GM21526 (cell line): Measurements from ENCODE around the gene TINAGL1.

Experiments used
- ATAC-seq: cut with Tn5 transposase; IDR thresholded peaks from one replicate; pipeline ENCODE4 v1.9.1; 2021; ENCODE audit warnings: moderate library complexity; ENCODE audit not compliant: unreplicated experiment, low FRiP score

The TINAGL1 gene, protein sequence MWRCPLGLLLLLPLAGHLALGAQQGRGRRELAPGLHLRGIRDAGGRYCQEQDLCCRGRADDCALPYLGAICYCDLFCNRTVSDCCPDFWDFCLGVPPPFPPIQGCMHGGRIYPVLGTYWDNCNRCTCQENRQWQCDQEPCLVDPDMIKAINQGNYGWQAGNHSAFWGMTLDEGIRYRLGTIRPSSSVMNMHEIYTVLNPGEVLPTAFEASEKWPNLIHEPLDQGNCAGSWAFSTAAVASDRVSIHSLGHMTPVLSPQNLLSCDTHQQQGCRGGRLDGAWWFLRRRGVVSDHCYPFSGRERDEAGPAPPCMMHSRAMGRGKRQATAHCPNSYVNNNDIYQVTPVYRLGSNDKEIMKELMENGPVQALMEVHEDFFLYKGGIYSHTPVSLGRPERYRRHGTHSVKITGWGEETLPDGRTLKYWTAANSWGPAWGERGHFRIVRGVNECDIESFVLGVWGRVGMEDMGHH

DNA sequence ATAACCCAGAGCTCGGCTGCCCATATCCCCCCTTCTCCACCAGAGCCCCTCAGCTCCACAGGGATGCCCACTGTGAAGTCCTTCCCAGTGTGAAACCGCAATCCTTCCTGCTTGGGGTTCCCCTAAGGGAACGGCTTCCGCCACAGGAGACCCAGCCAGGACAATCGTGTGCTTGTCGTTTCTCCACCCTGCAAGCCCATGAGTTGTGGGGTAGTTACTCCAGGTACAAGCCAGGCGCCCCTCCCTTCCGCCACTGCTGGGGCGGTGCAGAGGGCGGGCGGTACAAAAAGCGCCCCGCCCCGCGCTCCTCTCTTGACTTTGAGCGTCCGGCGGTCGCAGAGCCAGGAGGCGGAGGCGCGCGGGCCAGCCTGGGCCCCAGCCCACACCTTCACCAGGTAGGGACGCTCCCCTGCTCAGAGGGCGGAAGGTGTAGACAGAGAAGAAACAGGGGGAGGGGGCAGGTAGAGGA, at the start of gene TINAGL1:
Gene TINAGL1 (plus strand): TSS at position 315 of the 469 bp plus-strand sequence. CDS start 634 bp downstream, outside the sequence.
- no peak for ATAC-seq

DNA sequence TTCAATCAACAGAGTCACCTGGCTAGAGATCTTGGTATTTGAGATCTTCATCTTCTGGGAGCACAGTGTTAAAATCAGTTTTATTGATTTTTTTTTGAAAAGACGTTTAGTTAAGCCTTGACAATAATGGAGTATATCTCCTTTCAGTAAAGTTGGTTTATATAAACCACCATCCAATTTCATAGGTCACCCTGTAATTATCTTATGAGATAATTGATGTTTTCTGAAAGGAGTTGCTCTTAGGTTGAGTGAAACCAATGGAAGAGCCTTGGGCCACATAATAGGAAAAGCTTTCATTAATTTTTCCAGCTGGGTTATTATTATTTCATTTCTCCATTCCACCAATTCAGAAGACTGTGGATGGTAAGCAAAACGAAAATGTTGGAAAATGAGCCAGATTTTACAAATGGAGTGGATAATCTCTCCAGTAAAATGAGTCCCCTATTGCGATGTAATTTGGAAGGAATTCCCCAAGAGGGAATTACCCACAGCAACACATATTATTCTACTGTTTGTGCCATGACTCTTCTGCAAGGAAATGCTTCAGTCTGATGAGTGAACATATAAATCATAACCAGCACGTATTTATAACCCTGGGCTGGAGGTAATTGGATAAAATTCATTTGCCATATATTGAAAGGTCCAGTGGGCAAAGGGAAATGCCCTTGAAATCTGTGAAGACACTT, 46.2 kb upstream of the TINAGL1 start:
- ATAC-seq: no peak

DNA sequence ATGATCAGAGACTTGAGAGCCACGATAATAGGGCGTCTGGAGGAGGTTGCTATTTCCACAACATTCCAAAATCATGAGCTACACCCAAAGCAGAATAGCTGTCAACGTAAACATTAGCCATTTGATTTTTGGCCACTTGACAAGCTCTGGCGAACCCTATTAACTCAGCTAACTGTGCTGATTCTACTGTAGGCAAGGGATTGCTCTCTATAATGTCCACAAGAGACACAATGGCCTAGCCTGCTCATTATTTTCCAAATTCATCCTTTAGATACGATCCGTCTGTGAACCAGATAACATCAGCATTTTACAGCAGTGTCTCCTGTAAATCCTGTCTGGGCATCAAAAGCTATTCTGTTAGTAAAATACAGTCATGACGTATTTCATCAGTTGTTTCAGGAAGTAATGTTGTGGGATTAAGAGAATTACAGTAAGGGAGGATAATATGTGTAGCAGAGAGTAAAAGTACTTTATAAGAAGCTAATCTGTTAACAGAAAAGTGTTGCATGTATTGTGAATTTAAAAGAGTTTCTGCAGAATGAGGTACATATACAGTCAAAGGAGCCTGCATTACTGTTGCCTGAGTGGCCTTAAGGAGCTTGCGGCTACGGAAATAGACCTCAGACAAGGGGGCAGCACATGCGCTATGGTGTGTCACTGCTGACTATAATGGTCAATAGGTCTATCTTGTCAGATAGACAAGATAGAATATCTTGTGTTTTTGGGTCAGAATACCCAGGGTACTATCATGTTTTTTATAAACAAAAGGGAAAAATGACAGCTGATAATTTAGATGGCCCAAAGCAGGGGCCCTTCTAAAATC, 44.9 kb upstream of the TINAGL1 start:
- no peak for ATAC-seq

DNA sequence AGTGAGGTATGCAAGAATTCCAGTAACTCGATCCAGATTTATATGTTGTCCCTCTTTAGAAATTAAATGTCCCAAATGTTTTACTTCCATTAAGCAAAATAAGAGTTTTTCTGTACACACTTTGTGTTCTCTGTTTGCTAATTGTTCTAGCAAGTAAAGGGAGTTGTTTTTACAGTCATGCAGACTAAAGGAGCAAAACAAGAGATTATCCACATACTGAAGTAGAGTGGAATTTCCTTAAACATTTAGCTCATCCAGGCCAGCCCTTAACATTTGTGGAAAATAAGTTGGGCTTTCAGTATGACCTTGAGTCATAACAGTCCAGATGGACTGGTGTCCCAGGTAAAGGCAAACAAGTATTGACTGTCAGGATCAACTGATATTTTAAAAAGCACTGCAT, 44.1 kb upstream of the TINAGL1 start:
- no peak for ATAC-seq

DNA sequence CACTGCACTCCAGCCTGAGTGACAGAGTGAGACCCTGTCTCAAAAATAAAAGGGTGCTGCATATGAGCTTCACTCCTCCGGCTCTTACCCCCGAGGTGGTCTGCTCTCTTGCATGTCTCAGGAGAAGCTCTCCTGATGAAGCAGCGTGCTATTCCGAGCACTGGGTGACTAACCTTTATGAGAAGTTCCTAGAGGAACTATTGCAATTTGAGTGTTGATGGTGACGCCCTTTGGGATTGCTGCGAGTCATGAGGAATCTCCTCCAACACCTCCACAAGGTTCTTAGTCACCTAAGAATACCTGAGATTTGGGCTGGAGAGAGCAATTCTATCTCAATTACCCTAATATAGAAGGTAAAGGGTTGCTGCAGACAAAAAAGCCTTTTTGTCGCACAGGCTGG, 40.8 kb upstream of the TINAGL1 start:
- no peak for ATAC-seq

DNA sequence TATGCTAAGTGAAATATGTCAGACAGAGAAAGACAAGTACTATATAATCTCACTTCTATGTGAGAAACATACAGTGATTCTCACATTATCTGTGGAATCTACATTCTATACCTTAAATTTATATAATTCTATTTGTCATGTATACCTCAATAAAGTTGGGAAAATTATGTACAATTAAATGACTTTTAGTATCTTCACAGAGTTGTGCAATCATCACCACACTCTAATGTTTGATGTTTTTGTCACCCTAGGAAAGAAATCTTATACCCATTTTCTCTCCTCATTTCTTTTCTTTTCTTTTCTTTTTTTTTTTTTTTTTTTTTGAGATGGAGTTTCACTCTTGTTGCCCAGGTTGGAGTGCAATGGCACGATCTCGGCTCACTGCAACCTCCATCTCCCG, 37.0 kb upstream of the TINAGL1 start:
- no peak for ATAC-seq

DNA sequence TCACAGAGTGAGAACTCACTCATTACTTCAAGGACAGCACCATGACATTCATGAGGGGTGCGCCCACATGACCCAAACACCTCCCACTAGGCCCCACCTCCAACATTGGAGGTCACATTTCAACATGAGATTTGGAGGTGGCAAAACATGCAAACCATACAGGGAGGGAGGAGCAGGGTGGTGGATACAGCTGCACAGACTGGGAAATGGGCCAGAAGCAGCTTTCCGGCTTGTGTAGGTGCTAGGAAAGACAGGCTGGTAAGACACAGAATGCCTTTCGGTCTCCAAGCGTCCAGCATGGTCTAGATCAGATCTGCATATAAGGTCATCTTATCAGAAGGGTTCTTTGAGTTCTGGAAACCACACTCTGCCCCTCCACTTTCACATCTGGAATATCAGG, 35.1 kb upstream of the TINAGL1 start:
- no peak for ATAC-seq

DNA sequence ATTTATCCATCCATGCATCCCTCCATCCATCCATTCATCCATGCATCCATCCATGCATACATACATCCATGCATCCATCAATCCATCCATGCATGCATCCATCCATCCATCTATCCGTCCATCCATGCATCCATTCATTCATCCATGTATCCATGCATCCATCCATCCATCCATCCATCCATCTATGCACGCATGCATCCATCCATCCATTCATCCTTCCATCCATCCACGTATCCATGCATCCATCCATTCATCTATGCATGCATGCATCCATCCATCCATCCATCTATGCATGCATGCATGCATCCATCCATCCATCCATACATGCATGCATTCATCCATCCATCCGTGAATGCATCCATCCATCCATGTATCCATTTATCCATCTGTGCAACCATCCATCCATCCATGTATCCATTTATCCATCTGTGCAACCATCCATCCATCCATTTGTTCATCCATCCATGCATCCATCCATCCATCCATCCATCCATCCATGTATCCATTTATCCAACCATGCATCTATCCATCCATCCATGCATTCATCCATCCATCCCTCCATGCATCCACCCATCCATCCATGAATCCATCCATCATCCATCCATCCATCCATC, 30.3 kb upstream of the TINAGL1 start:
- ATAC-seq: no peak

DNA sequence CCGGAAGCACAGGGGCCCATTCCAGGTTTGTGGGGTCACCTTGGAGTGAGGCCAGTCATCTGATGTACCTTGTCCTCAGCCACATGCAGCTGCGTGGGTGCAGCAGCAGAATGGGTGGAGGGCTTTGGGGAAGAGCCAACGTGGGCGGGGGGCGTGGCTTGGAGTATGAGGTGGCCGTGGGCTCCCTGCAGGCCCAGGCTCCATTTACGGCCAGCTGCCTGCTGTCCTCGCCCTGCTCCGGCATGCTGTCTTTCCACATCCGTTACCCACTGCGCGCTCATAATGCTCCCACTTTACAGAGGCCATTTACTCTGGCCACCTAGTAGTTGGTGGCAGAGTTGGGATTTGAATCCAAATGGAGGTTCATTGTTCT, 27.8 kb upstream of the TINAGL1 start:
- ATAC-seq: no peak

DNA sequence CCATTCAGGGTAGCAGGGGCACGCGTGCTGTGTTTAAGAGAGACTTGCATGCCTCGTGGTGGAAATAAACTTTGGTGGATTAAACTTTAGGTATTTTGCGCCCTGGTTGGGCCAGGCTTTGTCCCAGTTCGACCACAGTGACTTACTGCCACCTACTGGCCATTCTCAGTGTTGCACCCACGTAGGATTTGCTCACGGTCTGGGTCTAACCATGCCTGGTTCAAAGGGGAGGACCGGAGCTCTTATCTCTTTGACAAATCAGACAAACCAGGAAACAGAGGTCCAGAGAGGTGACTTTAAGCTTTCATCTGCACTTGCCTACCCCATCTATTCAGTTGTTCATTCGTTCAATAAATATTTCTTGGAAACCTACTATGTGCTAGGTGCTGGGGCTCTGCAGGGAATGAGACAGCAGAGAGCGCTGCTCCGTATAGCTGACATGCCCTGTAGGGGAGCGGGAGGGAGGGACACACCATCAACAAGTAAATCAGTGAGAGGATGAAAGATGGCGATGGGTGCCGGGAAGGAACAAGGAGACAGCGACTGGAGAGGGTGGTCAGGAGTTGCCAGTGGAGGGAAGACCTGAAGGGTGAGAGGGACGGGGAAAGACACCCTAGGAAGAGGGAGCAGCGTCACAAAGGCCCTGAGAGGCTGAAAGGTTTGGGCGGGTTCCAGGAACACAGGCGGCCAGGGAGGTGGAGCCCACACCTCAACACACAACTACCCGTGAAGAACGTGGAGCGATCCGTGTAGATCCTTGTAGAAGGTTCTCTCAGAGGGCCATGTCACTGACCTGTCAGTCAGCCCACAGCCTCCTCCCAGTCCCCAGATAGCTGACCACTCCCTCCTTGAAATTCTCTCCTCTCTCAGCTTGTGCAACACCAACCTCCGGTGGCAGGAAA, 27.2 kb upstream of the TINAGL1 start:
- ATAC-seq: no peak

DNA sequence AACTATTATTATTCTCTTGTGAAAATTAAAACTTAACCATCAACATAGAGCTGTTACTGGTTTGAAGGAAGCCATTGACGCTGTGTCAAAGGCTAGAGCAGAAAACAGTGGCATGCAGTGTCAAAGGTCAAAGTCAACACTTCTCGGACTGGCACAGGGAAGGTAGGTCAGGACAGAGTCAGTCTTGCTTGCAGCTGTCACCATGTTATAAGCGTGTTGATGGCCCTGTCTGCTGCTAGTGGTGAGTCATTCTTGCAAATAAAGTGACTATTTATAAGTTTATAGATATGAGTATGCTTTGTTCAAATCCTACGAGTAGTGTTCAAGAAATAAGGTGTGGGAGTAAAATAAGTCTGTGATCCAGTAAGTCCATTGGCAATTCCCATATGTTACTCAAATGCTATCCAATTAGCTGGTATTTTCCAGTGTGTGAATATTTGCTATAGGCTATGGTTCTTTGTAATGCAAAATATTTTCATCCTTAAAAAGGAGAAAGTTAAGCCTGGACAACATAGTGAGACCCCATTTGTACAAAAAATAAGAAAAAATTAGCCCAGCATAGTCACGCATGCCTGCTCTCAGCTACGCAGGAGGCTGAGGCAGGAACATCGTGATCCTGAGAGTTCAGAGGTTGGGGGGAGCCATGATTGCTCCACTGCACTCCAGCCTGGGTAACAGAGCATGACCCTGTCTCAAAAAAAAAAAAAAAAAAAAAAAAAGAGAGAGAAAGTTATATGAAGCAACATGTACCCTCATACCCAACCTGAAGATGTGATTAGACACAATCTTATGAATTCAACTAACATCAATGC, 26.3 kb upstream of the TINAGL1 start:
- ATAC-seq: no peak

DNA sequence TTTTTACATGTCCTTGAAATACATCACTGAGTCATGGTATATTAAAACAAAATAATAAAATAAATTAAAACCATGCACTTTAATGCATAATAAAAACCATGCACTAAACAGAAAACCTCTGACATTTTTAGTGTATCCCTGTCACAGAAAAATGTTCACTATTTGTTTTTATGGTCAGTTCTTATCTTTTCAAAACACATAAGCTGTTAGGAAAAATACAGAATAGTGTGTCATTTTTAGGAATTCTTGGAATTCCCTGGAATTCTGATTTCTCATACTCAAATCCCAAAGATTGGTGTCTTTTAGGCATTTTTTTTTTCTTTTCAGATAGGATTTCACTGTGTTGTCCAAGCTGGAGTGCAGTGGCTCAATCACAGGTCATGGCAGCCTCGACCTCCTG, 25.1 kb upstream of the TINAGL1 start:
- ATAC-seq: no peak

DNA sequence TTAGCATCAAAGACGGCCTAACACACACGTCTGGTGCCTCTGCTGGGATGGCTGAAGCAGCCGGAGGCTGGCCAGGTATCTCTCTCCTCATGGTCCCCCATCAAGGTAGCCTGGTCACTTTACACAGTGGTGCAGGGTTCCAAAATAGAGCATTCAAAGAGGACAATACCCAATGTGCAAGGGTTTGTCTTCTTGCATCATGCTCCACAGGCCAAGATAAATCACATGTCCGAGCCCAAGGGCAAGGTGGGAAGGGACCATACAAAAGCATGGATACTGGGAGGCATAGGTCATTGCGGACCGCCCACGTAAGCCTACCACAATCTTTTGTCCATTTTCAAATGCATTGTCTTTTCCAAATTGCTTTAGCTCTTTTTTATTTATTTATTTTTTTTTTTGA, 23.8 kb upstream of the TINAGL1 start:
- ATAC-seq: no peak

DNA sequence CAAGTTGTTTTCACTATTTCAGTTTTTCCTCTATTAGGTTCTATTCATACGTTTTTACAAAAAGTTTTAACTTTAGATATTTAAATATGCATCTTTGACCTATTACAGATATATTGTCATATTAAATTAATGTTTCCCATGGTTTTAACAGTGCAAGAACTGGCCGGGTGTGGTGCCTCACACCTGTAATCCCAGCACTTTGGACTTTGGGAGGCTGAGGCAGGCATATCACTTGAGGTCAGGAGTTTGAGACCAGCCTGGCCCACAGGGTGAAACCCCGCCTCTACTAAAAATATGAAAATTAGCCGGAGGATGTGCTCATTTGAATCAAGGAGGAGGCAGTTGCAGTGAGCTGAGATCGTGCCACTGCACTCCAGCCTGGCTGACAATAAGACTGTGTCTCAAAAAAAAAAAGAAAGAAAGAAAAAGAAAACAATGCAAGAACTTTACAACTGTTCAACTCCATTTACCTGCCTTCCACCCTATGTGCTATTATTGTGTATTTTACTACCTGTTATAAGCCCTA, 19.8 kb upstream of the TINAGL1 start:
- no peak for ATAC-seq

DNA sequence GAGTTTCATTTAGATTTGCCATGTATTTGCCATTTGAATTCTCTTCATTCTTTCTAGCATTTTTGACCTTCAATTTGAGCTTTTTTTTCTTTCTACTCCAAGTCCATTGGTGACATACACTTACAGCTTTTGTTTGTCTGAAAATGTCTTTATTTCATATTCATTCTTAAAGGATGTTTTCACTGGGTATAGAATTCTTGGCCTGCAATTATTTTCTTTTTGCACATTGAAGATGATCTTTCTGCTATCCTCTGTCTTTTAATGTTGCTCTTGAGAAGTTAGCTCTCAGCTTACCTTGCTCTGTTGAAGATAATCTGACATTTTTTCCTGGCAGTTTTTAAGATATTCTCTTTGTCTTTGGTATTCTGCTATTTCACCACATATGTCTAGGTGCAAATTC, 16.6 kb upstream of the TINAGL1 start:
- no peak for ATAC-seq

DNA sequence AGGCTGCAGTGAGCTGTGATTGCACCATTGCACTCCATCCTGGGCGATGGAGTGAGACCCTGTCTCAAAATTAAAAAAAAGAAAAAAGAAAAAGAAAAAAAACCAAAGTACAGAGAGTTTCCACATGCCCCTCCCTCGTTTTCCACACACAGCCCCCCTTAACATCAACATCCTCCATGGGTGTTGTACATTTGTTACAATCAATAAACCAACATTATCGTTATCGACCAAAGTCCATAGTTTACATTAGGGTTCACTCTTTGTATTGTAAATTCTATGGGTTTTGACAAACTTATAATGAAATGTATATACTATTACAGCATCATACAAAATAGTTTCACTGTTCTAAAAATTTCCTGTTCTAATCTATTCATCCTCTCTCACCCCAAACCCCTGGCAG, 15.9 kb upstream of the TINAGL1 start:
- no peak for ATAC-seq

DNA sequence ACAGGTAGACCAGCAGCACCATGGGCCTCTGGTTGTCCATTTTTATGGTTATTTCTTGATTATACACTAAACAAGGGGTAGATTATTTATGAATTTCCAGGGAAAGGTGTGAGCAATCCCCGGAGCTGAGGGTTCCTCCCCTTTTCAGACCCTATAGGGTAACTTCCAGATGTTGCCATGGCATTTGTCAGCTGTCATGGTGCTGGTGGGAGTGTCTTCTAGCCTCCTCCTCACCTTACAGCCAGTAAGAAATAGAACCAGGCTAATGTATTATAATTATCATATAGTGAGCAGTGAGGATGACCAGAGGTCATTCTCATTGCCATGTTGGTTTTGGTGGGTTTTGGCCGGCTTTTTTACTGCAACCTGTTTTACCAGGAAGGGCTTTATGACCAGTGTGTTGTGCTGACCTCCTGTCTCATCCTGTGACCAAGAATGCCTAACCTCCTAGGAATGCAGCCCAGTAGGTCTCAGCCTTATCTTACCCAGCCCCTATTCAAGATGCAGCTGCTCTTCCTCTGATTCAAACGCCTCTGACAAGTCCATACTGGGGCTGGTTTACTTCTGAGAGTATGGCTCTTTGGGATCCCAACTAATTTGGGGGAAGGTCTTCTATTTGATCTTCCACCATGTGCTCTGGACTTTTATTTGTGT, 13.5 kb upstream of the TINAGL1 start:
- no peak for ATAC-seq

DNA sequence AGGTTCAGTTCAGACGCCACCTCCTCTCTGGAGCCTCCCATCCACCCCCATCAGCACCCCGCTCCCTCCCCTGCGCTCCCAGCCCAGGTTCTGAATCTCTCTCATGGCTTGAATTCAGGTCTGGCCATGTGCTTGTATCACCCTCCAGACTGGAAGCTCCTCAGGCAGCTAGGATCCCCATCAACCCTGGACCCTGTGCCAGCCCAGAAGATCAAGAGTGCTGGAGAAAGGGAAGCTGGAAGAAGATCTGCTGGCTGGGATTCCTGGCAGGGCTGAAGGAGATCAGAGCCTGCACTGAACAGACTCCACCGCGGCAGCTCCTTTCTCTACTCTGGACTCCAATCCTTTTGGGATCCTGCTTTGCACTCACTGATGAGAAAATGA, 11.7 kb upstream of the TINAGL1 start:
- ATAC-seq: no peak
